ENCODE data around the gene COPS2. TPM values are rescaled to one million over a fixed set of nuclear protein-coding genes. Genes with fewer than 3 reads are reported as not detected.

COPS2 gene
- total RNA-seq, 2 experiments from 2014 or later: 131 to 136 TPM

DNA sequence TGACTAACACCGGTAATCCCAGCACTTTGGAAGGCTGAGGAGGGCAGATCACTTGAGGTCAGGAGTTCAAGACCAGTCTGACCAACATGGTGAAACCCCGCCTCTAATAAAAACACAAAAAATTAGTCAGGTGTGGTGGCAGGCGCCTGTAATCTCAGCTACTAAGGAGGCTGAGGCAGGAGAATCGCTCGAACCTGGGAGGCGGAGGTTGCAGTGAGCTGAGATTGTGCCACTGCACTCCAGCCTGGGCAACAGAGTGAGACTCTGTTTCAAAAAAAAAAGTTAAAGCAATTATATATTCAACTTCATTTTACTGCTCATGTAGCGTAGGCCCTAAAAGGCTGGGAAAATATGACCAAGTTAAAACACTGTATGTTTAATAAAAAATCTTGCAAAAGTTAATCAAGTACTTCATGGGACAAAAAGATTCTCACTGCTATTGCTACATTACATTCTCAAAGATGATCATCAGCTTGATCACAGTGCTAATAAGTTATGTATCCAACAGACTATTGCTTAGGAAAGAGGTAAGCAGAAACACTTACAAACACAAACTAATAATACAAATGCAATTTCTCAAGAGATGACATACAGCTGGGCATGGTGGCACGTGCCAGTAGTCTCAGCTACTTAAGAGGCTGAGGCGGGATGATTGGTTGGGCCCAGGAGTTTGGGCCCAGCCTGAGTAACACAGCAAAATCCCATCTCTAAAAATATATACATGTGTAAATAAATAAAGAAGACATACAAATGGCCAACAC, 2.7 kb downstream of the COPS2 start:
- H3K27me3 Mint-ChIP-seq: no peaks in the 10 kb centered on the region
- Histone ChIP-seq H3K27me3 (ENCODE audit: control insufficient read depth in 1 of 2, insufficient read depth in 2 of 2, low read length in 2 of 2) (no peaks in the 10 kb centered on the region), H3K36me3 (ENCODE audit: insufficient read depth, low read length) (peaks cover 5% of the 10 kb centered on the region), H3K4me1 (ENCODE audit: insufficient read depth, low read length) (peaks cover 14% of the 10 kb centered on the region), H3K9me3 (ENCODE audit: control insufficient read depth in 1 of 2, insufficient read depth in 1 of 2, low read length in 2 of 2) (no peaks in the 10 kb centered on the region), H3K27ac (ENCODE audit: low read depth in 1 of 2, low read length in 2 of 2) (no peak overlapping the region), H3K4me3 (ENCODE audit: low read length) (no peak overlapping the region)
- peaks cover 80% of the 10 kb centered on the region for H3K4me1 Mint-ChIP-seq (ENCODE audit: low read depth)
- no peaks in the 10 kb centered on the region for H3K9me3 Mint-ChIP-seq
- ATAC-seq (ENCODE audit: poor library complexity) (no peak), DNase-seq (no peak)
- intact Hi-C loops (cut with DNase I, micrococcal nuclease): loop anchor here in 1 of 2 experiments (5.0 kb wide), 1 partner anchor 1270 kb away; the partner anchor contains the start of gene USP8
- TF ChIP-seq, protein P1, sequence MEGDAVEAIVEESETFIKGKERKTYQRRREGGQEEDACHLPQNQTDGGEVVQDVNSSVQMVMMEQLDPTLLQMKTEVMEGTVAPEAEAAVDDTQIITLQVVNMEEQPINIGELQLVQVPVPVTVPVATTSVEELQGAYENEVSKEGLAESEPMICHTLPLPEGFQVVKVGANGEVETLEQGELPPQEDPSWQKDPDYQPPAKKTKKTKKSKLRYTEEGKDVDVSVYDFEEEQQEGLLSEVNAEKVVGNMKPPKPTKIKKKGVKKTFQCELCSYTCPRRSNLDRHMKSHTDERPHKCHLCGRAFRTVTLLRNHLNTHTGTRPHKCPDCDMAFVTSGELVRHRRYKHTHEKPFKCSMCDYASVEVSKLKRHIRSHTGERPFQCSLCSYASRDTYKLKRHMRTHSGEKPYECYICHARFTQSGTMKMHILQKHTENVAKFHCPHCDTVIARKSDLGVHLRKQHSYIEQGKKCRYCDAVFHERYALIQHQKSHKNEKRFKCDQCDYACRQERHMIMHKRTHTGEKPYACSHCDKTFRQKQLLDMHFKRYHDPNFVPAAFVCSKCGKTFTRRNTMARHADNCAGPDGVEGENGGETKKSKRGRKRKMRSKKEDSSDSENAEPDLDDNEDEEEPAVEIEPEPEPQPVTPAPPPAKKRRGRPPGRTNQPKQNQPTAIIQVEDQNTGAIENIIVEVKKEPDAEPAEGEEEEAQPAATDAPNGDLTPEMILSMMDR (IDR thresholded peaks at IDR 0.05): no peak
- H3K27ac Mint-ChIP-seq: no peak overlapping the region
- peaks cover 27% of the 10 kb centered on the region for H3K36me3 Mint-ChIP-seq (ENCODE audit: low read depth)
- POLR2A ChIA-PET: interaction anchor here (0.9 kb wide), 1 partner anchor 17 kb away, joined by 5 read pairs; the partner anchor contains the start of gene GALK2
- CTCF ChIA-PET: no interaction called here
- peak overlapping the region; percentile 85 for H3K4me3 Mint-ChIP-seq

DNA sequence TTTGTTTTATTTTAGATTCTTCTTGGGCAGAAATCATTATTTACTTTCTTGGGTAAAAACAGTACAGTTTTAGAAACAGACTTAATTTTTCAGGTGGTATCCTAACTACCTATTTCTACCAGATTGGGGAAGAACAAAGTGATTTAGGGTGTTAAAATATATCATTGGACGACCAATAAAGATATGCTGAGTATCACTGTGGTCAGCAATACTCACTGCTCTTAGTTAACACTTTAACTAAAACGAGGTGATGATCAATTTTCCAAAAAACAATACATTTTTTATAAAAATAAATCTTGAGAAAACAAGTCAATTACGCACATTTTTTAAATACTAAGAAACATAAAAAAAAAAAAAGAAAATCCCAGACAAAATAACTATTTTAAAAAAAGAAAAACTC, 3.6 kb downstream of the COPS2 start:
- Mint-ChIP-seq H3K4me1 (ENCODE audit: low read depth) (peaks cover 81% of the 10 kb centered on the region), H3K27ac (no peak overlapping the region), H3K9me3 (no peaks in the 10 kb centered on the region), H3K36me3 (ENCODE audit: low read depth) (peaks cover 29% of the 10 kb centered on the region), H3K27me3 (no peaks in the 10 kb centered on the region), H3K4me3 (no peak overlapping the region)
- CTCF ChIA-PET: no interaction called here
- no peak for ATAC-seq (ENCODE audit: poor library complexity)
- H3K27ac ChIP-seq (ENCODE audit: low read depth in 1 of 2, low read length in 2 of 2): no peak overlapping the region
- TF ChIP-seq, protein P1 (IDR thresholded peaks at IDR 0.05): no peak
- intact Hi-C loops (cut with DNase I, micrococcal nuclease): loop anchor here in 1 of 2 experiments (5.0 kb wide), 1 partner anchor 1270 kb away; the partner anchor contains the start of gene USP8
- H3K27me3 ChIP-seq (ENCODE audit: control insufficient read depth in 1 of 2, insufficient read depth in 2 of 2, low read length in 2 of 2): no peaks in the 10 kb centered on the region
- no peak overlapping the region for H3K4me3 ChIP-seq (ENCODE audit: low read length)
- peaks cover 5% of the 10 kb centered on the region for H3K36me3 ChIP-seq (ENCODE audit: insufficient read depth, low read length)
- H3K9me3 ChIP-seq (ENCODE audit: control insufficient read depth in 1 of 2, insufficient read depth in 1 of 2, low read length in 2 of 2): no peaks in the 10 kb centered on the region
- POLR2A ChIA-PET: no interaction called here
- peaks cover 14% of the 10 kb centered on the region for H3K4me1 ChIP-seq (ENCODE audit: insufficient read depth, low read length)
- DNase-seq: no peak

DNA sequence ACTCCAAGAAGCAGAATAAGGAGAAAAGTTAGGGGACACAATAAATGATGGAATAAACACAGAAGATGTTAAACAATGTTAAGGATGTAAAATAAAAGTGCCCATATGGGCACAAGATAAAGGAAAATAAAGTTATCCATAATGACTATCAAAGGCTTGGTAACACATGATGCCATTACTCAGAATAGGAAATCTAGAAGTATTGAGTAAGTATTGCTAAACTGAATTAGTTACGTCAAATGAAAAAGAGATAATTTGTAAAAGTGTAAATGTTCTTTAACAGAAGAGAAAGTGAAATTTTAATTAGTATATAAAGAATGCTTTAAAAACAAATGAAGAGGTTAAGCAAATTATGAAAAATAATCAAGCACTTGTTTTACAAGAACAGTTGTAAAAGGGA, 6.7 kb downstream of the COPS2 start:
- Mint-ChIP-seq H3K4me1 (ENCODE audit: low read depth) (peaks cover 65% of the 10 kb centered on the region), H3K27me3 (no peaks in the 10 kb centered on the region), H3K4me3 (peak overlapping the region; percentile 8), H3K36me3 (ENCODE audit: low read depth) (peaks cover 39% of the 10 kb centered on the region), H3K27ac (no peak overlapping the region), H3K9me3 (no peaks in the 10 kb centered on the region)
- DNase-seq (no peak), ATAC-seq (ENCODE audit: poor library complexity) (no peak)
- ChIA-PET CTCF (interaction anchor here (0.9 kb wide), 1 partner anchor 287 kb away, joined by 4 read pairs; no protein-coding TSS in a partner anchor), POLR2A (no interaction called here)
- no peaks in the 10 kb centered on the region for H3K9me3 ChIP-seq (ENCODE audit: control insufficient read depth in 1 of 2, insufficient read depth in 1 of 2, low read length in 2 of 2)
- no peak overlapping the region for H3K27ac ChIP-seq (ENCODE audit: low read depth in 1 of 2, low read length in 2 of 2)
- H3K4me1 ChIP-seq (ENCODE audit: insufficient read depth, low read length): peaks cover 4% of the 10 kb centered on the region
- H3K27me3 ChIP-seq (ENCODE audit: control insufficient read depth in 1 of 2, insufficient read depth in 2 of 2, low read length in 2 of 2): no peaks in the 10 kb centered on the region
- no peak overlapping the region for H3K4me3 ChIP-seq (ENCODE audit: low read length)
- intact Hi-C loops (cut with DNase I, micrococcal nuclease): loop anchor here (10.0 kb wide), 2 partner anchors 276 to 996 kb away; partner anchors contain the start of gene FGF7 (in 1 of the 2)
- peaks cover 17% of the 10 kb centered on the region for H3K36me3 ChIP-seq (ENCODE audit: insufficient read depth, low read length)
- TF ChIP-seq, protein P1 (IDR thresholded peaks at IDR 0.05): no peak
